ENCODE results near the gene GRM7.

DNA sequence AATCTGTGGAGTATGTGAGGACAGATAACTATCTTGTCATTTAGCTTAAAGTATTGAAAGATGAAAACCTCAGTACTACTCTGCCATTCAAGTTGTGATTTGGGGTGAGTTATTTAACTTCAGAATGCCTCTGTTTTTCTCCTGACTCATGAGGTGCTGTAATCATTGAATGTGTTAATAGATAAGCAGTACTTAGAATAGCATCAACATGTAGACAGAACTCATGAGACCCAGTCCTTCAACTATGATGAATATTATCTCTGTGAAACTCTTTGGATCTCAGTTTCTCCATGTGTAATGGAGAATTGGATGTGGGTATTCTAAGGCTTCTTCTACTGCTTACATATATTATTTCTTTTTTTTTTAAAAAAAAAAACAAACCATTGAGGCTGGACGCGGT, 431.4 kb downstream of the GRM7 start:
- no peak for TF ChIP-seq POLR2A (IDR thresholded peaks at IDR 0.05)
- TF ChIP-seq, protein P1, sequence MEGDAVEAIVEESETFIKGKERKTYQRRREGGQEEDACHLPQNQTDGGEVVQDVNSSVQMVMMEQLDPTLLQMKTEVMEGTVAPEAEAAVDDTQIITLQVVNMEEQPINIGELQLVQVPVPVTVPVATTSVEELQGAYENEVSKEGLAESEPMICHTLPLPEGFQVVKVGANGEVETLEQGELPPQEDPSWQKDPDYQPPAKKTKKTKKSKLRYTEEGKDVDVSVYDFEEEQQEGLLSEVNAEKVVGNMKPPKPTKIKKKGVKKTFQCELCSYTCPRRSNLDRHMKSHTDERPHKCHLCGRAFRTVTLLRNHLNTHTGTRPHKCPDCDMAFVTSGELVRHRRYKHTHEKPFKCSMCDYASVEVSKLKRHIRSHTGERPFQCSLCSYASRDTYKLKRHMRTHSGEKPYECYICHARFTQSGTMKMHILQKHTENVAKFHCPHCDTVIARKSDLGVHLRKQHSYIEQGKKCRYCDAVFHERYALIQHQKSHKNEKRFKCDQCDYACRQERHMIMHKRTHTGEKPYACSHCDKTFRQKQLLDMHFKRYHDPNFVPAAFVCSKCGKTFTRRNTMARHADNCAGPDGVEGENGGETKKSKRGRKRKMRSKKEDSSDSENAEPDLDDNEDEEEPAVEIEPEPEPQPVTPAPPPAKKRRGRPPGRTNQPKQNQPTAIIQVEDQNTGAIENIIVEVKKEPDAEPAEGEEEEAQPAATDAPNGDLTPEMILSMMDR (IDR thresholded peaks at IDR 0.05) = no peak
